Progenitor cell of endocrine pancreas (in vitro differentiated cells): ENCODE data around the gene PFN4. TPM values are rescaled to one million over a fixed set of nuclear protein-coding genes. Genes with fewer than 3 reads are reported as not detected.
"Not testable (repeated sequence)": the region's sequence is repeated elsewhere in the genome, so short reads cannot be mapped to it uniquely, and the experiment has no call there.

Source experiments
- DNase-seq: peaks from one replicate; pipeline ENCODE4 v3.0.0; 2021; ENCODE audit warnings: low spot score; ENCODE audit not compliant: unreplicated experiment
- H3K27ac Mint-ChIP-seq: 2 replicates; pipeline ENCODE4 v1.8.0; 2021; ENCODE audit warnings: mild to moderate bottlenecking, moderate library complexity, mixed read lengths
- H3K27me3 Mint-ChIP-seq: 2 replicates; pipeline ENCODE4 v1.8.0; 2021; ENCODE audit warnings: mixed read lengths
- H3K36me3 Mint-ChIP-seq: 2 replicates; pipeline ENCODE4 v1.8.0; 2022; ENCODE audit warnings: mixed read lengths; ENCODE audit not compliant: insufficient read depth
- H3K4me1 Mint-ChIP-seq: 2 replicates; pipeline ENCODE4 v1.8.0; 2021; ENCODE audit warnings: low read depth, mixed read lengths
- H3K4me3 Mint-ChIP-seq: 2 replicates; pipeline ENCODE4 v1.8.0; 2021; ENCODE audit warnings: low read depth, mild to moderate bottlenecking, moderate library complexity, mixed read lengths
- H3K9me3 Mint-ChIP-seq: 2 replicates; pipeline ENCODE4 v1.8.0; 2021; ENCODE audit warnings: low read depth, mixed read lengths
- CTCF ChIP-seq: fragments of 200-600 bp; sonication (generic); IDR thresholded peaks from one replicate; pipeline ENCODE4 v1.5.0; 2021; ENCODE audit warnings: antibody characterized with exemption, mild to moderate bottlenecking; ENCODE audit not compliant: unreplicated experiment
- total RNA-seq: library from RNA; stranded (reverse); gene quantifications from 2 replicates; pipeline ENCODE4 v1.2.1, GENCODE V29; 2021

The PFN4 gene
- total RNA-seq, 1 donor from 2014 or later = 0.55 TPM

GRCh38 chr2:24152413-24153197, 29.5 kb upstream of the PFN4 start:
- no peak for TF ChIP-seq CTCF
- Mint-ChIP-seq H3K9me3 (peaks cover 11% of the 10 kb centered on the region), H3K27ac (peak overlapping the region; percentile 69)

GRCh38 chr2:24147364-24147763, 24.2 kb upstream of the PFN4 start:
- Mint-ChIP-seq H3K36me3 (peaks cover 48% of the 10 kb centered on the region), H3K27ac (no peak overlapping the region)
- no peak for TF ChIP-seq CTCF

More at GRCh38 chr2:24152413-24153197, 29.5 kb upstream of the PFN4 start:
- DNase-seq = no peak
- H3K4me1 Mint-ChIP-seq = peaks cover 27% of the 10 kb centered on the region
- peaks cover 29% of the 10 kb centered on the region for H3K36me3 Mint-ChIP-seq
- H3K27me3 Mint-ChIP-seq = peaks cover 8% of the 10 kb centered on the region
- H3K4me3 Mint-ChIP-seq = no peak overlapping the region

GRCh38 chr2:24140305-24140704, 17.2 kb upstream of the PFN4 start:
- H3K27ac Mint-ChIP-seq, H3K4me3 Mint-ChIP-seq, H3K4me1 Mint-ChIP-seq, DNase-seq, H3K9me3 Mint-ChIP-seq, H3K27me3 Mint-ChIP-seq: not testable (repeated sequence)
- peaks cover 14% of the 10 kb centered on the region for H3K36me3 Mint-ChIP-seq

More at GRCh38 chr2:24147364-24147763, 24.2 kb upstream of the PFN4 start:
- Mint-ChIP-seq H3K4me1 (peaks cover 8% of the 10 kb centered on the region), H3K9me3 (peaks cover 24% of the 10 kb centered on the region), H3K27me3 (no peaks in the 10 kb centered on the region), H3K4me3 (no peak overlapping the region)
- no peak for DNase-seq

- no peak for TF ChIP-seq CTCF
- Mint-ChIP-seq H3K4me1 (no peaks in the 10 kb centered on the region), H3K27me3 (no peaks in the 10 kb centered on the region), H3K9me3 (peaks cover 15% of the 10 kb centered on the region), H3K36me3 (peaks cover 13% of the 10 kb centered on the region), H3K27ac (no peak overlapping the region), H3K4me3 (no peak overlapping the region)
- no peak for DNase-seq
Measured at GRCh38 chr2:24132543-24132942, 9.4 kb upstream of the PFN4 start.

- no peaks in the 10 kb centered on the region for H3K27me3 Mint-ChIP-seq
- no peak overlapping the region for H3K4me3 Mint-ChIP-seq
- H3K9me3 Mint-ChIP-seq = no peaks in the 10 kb centered on the region
- TF ChIP-seq CTCF = no peak
- peaks cover 10% of the 10 kb centered on the region for H3K4me1 Mint-ChIP-seq
- peaks cover 9% of the 10 kb centered on the region for H3K36me3 Mint-ChIP-seq
- DNase-seq = no peak
- H3K27ac Mint-ChIP-seq = no peak overlapping the region
Measured at GRCh38 chr2:24125956-24126355, 2.8 kb upstream of the PFN4 start.

GRCh38 chr2:24123922-24124580, 917 bp upstream of the PFN4 start:
- no peak for DNase-seq
- peaks cover 7% of the 10 kb centered on the region for H3K36me3 Mint-ChIP-seq
- peak overlapping the region; percentile 97 for H3K27ac Mint-ChIP-seq
- H3K4me1 Mint-ChIP-seq = peaks cover 10% of the 10 kb centered on the region
- no peaks in the 10 kb centered on the region for H3K27me3 Mint-ChIP-seq
- peak overlapping the region; percentile 83 for H3K4me3 Mint-ChIP-seq
- no peak for TF ChIP-seq CTCF
- H3K9me3 Mint-ChIP-seq = no peaks in the 10 kb centered on the region
